GM23248 (cell line): Measurements from ENCODE around the gene PPM1H.
"Not testable (repeated sequence)": the region's sequence is repeated elsewhere in the genome, so short reads cannot be mapped to it uniquely, and the experiment has no call there.

Source experiments
- EZH2 ChIP-seq: fragments of 200-600 bp; sonication (generic); IDR thresholded peaks from 2 replicates; pipeline ENCODE4 v1.6.1; 2018; ENCODE audit warnings: antibody characterized with exemption, mild to moderate bottlenecking; ENCODE audit not compliant: insufficient read depth, poor library complexity, severe bottlenecking
- EZH2phosphoT487 ChIP-seq: fragments of 200-600 bp; sonication (generic); IDR thresholded peaks from 2 replicates; pipeline ENCODE4 v1.6.1; 2018; ENCODE audit warnings: antibody characterized with exemption, moderate library complexity, mild to moderate bottlenecking, low read depth; ENCODE audit not compliant: insufficient read depth

DNA sequence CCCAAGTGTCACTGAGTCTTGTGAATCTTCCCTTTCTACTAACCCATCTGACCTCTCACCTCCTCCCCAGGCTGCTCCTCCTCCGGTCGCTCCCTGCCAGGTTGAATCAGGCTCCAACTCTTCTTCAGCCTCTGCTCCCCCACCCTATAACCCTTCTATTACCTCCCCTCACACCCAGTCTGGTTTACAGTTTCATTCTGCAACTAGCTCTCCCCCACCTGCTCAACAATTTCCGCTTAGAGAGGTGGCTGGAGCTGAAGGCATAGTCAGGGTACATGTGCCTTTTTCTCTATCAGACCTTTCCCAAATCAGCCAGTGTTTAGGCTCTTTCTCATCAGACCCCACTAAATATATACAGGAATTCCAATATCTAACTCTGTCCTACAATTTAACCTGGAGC lies 174.6 kb downstream of the PPM1H start:
- not testable (repeated sequence) for TF ChIP-seq EZH2, EZH2phosphoT487
